GM18951 (cell line): Measurements from ENCODE around the gene STAT6.

Experiments used
- POLR2A ChIP-seq: IDR thresholded peaks from 4 replicates; pipeline ENCODE4 v1.6.1; 2011; ENCODE audit warnings: mild to moderate bottlenecking; ENCODE audit not compliant: insufficient read length, insufficient read depth; ENCODE audit errors: extremely low read depth
- in situ Hi-C: fragments of 300-500 bp; cut with MboI; formaldehyde crosslinking; loops from one replicate; pipeline ENCODE4 v1.12.0; 2022; ENCODE audit warnings: low sequenced_read_pairs, mixed read lengths, inconsistent platforms; ENCODE audit not compliant: unreplicated experiment

STAT6 gene

DNA sequence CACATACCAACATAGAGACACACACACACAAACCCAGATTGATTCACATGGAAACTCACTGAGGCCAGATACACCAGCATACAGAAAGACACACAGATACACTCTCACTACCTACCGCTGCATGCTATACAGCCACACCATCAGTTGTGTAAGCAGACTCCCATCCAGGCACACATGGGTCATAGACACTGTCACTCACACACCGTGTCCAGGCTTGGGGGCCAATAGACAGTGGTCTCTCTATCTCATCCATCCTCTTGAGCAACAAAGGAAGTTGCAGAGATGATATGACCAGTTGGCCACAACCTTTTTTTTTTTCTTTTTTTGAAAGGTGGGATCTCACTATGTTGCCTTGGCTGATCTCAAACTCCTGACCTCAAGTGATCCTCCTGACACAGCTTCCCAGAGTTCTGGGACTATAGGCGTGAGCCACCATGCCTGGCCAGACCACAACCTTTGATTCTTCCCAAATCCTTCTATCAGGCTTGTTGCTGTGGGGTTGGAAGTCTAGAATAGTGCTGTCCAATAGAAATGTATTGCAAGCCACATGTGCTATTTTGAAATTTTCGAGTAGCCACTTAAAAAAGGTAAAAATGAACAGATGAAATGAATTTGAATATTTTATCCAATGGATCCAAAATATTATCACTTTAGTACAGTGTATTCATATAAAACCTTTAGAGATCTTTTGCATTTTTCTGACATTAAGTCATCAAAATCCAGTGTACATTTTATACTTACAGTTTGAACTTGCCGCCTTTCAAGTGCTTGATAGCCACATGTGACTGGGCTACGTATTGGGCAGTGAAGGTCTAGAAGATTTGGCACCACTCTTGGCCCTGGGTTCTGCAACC, 28.9 kb upstream of the STAT6 start:
- in situ Hi-C loops, result no loop called here
- no peak for TF ChIP-seq POLR2A

DNA sequence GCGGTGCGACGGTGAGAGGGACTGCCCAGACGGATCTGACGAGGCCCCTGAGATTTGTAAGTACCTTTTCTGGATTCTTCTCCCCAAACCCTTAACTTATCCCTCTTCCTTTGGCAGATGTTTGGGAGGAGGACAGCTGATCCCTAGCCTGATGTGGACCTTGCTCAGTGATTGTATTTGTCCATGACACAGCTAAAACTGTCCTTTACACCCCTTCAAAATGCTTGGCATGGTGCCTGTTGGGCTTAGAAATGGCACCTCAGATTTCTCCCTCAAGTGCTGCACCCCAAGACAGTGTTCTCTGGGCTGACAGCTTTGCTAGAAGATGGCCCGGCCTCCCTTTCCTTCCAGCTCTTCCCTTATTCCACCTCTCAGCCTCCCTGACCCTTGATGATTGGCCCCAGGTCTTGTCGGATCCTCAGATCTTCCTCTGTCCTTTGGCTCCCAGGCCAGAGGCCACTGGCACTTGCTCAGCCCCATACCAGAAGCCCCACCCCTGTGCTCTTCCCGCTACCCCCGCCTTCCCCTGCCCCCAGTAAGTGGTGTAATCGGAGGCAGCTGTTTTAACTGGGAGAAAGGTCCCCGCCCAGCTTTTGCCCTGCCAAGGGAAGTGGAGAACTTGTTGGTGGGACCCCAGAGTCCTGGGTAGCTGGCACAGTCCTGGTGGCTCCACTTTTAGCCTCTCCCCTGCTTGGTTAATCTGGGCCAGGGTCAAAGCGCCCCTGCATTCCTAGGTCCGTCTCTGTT, 27.5 kb upstream of the STAT6 start:
- TF ChIP-seq POLR2A, result no peak
- in situ Hi-C loops, result no loop called here

DNA sequence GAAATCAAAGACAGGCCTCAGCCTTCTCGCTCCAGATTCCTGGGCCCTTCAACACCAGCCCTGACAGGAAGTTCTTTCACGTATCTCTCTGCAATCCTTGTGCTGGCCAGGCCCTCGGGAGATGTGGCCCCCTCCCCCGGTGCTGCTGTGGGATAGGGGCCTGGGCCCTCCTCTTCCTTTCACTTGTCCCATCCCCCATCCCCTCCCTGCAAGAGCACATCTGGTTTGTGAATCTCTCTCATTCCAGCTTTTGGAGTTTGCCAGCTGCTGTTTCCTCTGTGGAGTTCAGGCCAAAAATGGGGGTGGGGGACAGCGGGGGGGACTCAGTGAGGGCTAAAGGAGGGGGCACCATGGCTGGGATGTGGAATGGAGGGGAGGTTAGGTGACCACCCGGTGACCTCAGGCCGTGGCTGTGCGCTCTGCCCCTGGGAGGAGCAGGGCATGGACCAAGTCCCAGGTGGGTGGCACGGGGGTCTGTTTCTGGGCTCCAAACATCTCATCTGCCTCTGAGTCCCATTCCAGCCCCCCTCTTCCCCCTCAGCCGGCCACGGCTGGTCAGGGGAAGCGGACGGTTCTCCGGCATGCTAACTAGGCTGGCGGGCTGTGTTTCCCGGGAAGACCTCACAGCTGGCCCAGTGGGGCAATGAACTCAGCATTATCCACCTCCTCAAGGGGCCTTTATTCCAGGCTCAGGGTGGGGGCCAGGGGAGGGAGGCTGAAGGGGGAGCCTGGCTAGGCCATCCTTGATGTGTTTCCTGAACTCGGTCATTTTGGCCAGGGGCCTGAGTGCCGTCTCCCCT, 24.6 kb upstream of the STAT6 start:
- in situ Hi-C loops, result no loop called here
- no peak for TF ChIP-seq POLR2A

DNA sequence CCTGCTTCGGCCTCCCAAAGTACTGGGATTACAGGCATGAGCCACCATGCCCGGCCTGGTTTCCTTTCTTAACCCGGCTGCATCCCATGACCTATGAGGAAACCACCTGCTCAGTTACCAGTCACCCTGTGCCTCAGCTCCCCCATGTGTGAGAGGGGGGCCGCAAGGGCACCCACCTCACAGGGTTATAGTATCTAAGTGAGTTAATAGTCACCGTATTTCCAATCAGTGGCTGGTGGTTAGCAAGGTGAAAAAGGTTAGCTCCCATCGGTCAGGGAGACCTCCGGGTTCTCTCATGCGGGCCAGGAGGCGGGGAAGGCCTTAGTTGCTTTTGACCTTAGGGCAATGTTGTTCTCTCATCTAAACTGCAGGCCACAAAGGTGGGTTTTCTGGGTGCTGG, 23.8 kb upstream of the STAT6 start:
- no peak for TF ChIP-seq POLR2A
- in situ Hi-C loops, result no loop called here

GRCh38 chr12:57133916-57134315, 22.8 kb upstream of the STAT6 start:
- in situ Hi-C loops, result no loop called here
- TF ChIP-seq POLR2A, result no peak

GRCh38 chr12:57133013-57133569, 21.9 kb upstream of the STAT6 start:
- in situ Hi-C loops, result no loop called here
- TF ChIP-seq POLR2A, result no peak

DNA sequence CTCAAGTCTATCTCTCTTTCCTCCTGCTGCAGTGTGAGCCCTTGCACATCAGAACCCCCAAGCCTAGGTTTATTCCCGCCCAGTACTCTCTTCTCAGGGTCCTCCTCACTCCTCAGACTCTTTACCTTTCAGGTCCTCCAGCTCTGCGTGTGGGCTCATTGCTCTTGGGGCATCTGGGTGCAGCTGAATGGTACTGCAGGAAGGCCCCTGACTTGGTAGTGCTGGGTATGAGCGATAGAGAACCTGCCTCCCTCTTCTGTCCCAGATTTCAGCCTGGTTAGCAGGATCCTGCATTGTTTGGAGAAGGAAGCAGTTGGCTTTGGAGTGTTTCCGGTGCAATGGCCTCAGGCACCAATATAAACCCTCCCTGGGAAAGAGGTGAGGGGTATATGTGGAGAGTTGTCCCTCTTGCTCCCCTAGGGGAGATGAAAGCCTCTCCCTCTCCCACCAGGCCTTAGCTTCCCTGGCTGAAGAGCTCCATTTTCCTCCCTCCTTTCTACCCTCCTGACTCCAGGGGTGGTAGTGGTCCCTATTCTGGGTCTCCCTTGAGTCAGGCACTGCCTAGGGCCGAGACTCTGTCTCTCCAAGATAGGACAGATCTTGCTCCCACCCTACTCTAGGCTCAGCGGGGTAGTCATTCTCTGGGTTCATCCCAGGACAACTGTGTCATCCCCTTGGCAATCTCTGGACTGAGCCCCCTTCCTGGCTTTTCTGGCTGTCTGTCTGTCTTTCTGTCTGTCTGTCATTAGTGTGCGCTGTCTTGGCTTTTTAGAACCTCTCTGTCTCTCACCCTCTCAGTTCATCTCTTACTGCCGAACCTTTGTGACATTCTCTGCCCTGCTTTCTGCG, 21.0 kb upstream of the STAT6 start:
- in situ Hi-C loops, result no loop called here
- TF ChIP-seq POLR2A, result no peak

GRCh38 chr12:57130941-57131340, 19.8 kb upstream of the STAT6 start:
- in situ Hi-C loops, result no loop called here
- TF ChIP-seq POLR2A, result no peak

DNA sequence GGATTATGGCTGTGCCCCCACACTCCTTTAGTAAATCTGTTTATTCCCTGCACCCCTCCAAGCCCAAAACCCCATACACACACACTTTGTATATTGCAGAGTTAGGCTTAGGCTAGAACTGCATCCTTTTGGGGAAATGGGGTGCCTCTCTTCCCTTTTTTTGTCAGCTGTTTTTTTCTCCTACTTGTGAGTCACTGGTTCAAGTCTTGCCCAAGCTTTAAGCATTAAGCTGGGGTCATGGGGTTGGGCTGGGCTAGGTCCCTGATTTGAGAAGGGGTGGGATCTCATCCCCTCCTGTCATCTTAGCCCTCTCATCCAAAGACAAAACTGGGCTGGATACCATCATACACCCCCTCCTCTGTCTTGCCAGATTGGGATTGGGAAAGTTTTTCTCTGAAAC, 18.7 kb upstream of the STAT6 start:
- TF ChIP-seq POLR2A, result no peak
- in situ Hi-C loops, result no loop called here

DNA sequence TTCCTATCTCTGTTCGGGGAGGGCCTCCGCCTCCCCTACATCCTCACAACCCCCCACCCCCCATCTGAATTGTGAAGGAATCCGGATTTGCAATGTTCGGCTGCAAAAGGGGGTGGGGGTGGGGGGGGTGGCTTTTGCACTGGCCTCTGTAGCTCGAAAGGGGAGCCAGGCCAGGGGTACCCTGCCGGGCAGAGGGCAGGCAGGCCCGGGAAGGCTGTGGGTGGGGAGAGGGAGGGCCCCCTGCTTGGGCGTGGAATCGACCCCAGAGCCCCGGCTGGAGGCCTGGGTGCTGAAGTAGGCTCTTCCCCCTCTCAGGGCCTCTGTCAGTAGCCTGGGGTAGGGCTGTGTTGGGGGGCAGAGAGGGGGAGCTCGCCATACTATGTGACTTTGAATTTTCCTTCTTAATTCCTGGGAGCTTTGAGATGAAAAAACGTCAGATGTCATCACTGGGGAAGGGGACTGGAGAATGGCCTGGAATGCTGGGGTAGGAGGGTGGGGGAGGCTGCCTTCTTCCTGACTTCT, 18.2 kb upstream of the STAT6 start:
- in situ Hi-C loops, result no loop called here
- TF ChIP-seq POLR2A, result no peak

DNA sequence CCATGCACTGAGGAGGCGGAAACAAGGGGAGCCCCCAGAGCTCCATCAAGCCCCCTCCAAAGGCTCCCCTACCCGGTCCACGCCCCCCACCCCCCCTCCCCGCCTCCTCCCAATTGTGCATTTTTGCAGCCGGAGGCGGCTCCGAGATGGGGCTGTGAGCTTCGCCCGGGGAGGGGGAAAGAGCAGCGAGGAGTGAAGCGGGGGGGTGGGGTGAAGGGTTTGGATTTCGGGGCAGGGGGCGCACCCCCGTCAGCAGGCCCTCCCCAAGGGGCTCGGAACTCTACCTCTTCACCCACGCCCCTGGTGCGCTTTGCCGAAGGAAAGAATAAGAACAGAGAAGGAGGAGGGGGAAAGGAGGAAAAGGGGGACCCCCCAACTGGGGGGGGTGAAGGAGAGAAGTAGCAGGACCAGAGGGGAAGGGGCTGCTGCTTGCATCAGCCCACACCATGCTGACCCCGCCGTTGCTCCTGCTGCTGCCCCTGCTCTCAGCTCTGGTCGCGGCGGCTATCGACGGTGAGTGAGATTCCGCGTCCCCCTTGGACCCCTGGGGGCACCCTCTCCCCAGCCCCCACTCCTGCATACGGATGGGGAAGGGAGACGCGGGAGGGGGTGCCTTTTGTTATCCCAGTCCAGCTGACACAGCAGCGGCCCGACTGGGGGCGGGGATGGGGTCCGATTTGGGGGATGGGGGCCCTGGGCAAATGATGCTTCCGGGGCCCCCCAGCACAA, 17.5 kb upstream of the STAT6 start:
- in situ Hi-C loops, result no loop called here
- no peak for TF ChIP-seq POLR2A
